Measurements from ENCODE around the gene RAB3GAP2. TPM values are rescaled to one million over a fixed set of nuclear protein-coding genes. Genes with fewer than 3 reads are reported as not detected.

Gene RAB3GAP2
- total and polyA plus RNA-seq, 9 donors = 7.6 to 33.4 (median 24.3) TPM

- 10 to 20% (median 13%) methylated on average over 1 of the region's 1 CpG for WGBS, 3 donors
- no peaks in the 10 kb centered on the region for H3K36me3 ChIP-seq
- H3K4me1 ChIP-seq (ENCODE audit: insufficient read depth) = no peaks in the 10 kb centered on the region
- no peak overlapping the region for H3K4me3 ChIP-seq
- H3K27ac ChIP-seq = no peak overlapping the region
- DNase-seq = no peak
- intact Hi-C loops (cut with DNase I) = no loop called here
- no peaks in the 10 kb centered on the region for H3K27me3 ChIP-seq
- H3K9me3 ChIP-seq = no peaks in the 10 kb centered on the region
- TF ChIP-seq, protein P1, sequence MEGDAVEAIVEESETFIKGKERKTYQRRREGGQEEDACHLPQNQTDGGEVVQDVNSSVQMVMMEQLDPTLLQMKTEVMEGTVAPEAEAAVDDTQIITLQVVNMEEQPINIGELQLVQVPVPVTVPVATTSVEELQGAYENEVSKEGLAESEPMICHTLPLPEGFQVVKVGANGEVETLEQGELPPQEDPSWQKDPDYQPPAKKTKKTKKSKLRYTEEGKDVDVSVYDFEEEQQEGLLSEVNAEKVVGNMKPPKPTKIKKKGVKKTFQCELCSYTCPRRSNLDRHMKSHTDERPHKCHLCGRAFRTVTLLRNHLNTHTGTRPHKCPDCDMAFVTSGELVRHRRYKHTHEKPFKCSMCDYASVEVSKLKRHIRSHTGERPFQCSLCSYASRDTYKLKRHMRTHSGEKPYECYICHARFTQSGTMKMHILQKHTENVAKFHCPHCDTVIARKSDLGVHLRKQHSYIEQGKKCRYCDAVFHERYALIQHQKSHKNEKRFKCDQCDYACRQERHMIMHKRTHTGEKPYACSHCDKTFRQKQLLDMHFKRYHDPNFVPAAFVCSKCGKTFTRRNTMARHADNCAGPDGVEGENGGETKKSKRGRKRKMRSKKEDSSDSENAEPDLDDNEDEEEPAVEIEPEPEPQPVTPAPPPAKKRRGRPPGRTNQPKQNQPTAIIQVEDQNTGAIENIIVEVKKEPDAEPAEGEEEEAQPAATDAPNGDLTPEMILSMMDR (IDR thresholded peaks at IDR 0.05) = no peak
- no peak for TF ChIP-seq POLR2A (IDR thresholded peaks at IDR 0.05)
- no peak for TF ChIP-seq EP300 (IDR thresholded peaks at IDR 0.05)
Measured at GRCh38 chr1:220283625-220284024, 11.4 kb upstream of the RAB3GAP2 start.

- intact Hi-C loops (cut with DNase I) = no loop called here
- Histone ChIP-seq H3K27me3 (no peaks in the 10 kb centered on the region), H3K4me3 (no peak overlapping the region), H3K27ac (no peak overlapping the region), H3K4me1 (ENCODE audit: insufficient read depth) (no peaks in the 10 kb centered on the region), H3K9me3 (no peaks in the 10 kb centered on the region), H3K36me3 (no peaks in the 10 kb centered on the region)
- 88 to 94% (median 92%) methylated on average over 2 of the region's 2 CpGs for WGBS, 3 donors
- DNase-seq = no peak
- no peak for TF ChIP-seq EP300 (IDR thresholded peaks at IDR 0.05)
- TF ChIP-seq, protein P1 (IDR thresholded peaks at IDR 0.05) = no peak
- TF ChIP-seq POLR2A (IDR thresholded peaks at IDR 0.05) = no peak
Measured at GRCh38 chr1:220281159-220281574, 8.9 kb upstream of the RAB3GAP2 start.

DNA sequence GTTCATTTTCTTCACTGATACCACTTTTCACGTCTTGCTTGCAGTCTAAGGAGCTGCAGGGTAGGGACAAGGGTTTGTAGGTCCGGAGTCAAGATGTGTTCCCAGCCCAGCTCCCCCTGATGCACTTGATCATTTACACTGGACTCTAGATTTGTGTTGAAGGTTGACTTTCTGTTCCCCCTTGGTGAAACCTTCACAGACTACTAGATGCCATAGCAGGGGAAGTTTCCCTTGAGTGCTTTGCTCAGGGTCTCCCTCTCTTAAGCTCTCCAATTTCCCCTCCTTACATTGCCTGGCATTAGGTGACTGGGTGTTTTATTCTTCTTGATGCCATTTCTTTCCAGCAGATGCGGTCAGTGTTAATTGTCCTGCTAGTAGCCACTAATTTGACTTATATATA, 8.0 kb upstream of the RAB3GAP2 start:
- Histone ChIP-seq H3K4me1 (ENCODE audit: insufficient read depth) (no peaks in the 10 kb centered on the region), H3K36me3 (no peaks in the 10 kb centered on the region), H3K9me3 (no peaks in the 10 kb centered on the region), H3K4me3 (no peak overlapping the region), H3K27me3 (no peaks in the 10 kb centered on the region), H3K27ac (no peak overlapping the region)
- DNase-seq = no peak
- 84 to 85% (median 85%) methylated on average over 3 of the region's 3 CpGs for WGBS, 3 donors
- no peak for TF ChIP-seq POLR2A (IDR thresholded peaks at IDR 0.05)
- no peak for TF ChIP-seq EP300 (IDR thresholded peaks at IDR 0.05)
- TF ChIP-seq, protein P1 (IDR thresholded peaks at IDR 0.05) = no peak
- intact Hi-C loops (cut with DNase I) = no loop called here

DNA sequence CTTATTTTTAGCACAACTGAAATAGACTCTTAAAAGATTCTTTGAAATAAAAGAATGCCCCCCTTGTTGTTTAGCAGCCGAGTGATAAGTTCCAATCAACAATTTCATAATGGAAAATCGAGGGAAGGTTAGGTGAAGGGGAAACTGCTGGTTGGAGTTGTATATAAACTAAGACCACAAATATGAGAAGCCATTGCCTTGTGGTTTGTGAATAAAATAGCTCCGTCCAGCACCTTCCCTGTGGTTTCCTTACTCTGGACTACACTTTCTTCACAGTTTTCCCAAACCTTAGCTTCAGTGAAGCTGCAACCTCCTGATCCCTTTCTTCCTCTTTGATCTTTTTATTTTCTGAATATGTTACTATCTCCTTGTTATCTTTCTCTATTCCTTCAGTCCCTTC, 6.7 kb upstream of the RAB3GAP2 start:
- no peak overlapping the region for H3K4me3 ChIP-seq
- no peaks in the 10 kb centered on the region for H3K36me3 ChIP-seq
- no peak for DNase-seq
- no peaks in the 10 kb centered on the region for H3K27me3 ChIP-seq
- no peaks in the 10 kb centered on the region for H3K4me1 ChIP-seq (ENCODE audit: insufficient read depth)
- no peak overlapping the region for H3K27ac ChIP-seq
- whole genome bisulfite sequencing, 3 donors = 40 to 54% (median 44%) methylated on average over 3 of the region's 3 CpGs
- H3K9me3 ChIP-seq = no peaks in the 10 kb centered on the region
- intact Hi-C loops (cut with DNase I) = no loop called here
- no peak for TF ChIP-seq EP300 (IDR thresholded peaks at IDR 0.05)
- no peak for TF ChIP-seq POLR2A (IDR thresholded peaks at IDR 0.05)
- TF ChIP-seq, protein P1 (IDR thresholded peaks at IDR 0.05) = no peak

Measured in ovary (tissue), 9 donors.